SU-DHL-6 (cell line): ENCODE results near the gene SLC6A3.
"Not testable (repeated sequence)": the region's sequence is repeated elsewhere in the genome, so short reads cannot be mapped to it uniquely, and the experiment has no call there.

Source experiments
- H2AFZ ChIP-seq: fragments of 200-600 bp; sonication (generic); 2 replicates; pipeline ENCODE4 v1.6.1; 2014; ENCODE audit warnings: low read depth, mild to moderate bottlenecking, moderate library complexity, mixed read lengths, antibody characterized with exemption, low read length; ENCODE audit not compliant: severe bottlenecking
- H3F3A ChIP-seq: fragments of 200-600 bp; shearing (Covaris generic); 2 replicates; pipeline ENCODE4 v1.6.0; 2016; ENCODE audit warnings: antibody characterized with exemption, mild to moderate bottlenecking; ENCODE audit not compliant: insufficient read depth
- H3K27ac ChIP-seq: fragments of 200-600 bp; sonication (generic); 2 replicates; pipeline ENCODE4 v1.5.1; 2016; ENCODE audit warnings: low read depth, mild to moderate bottlenecking, low read length, moderate library complexity, mixed read lengths
- H3K27me3 ChIP-seq: fragments of 200-600 bp; sonication (generic), shearing (Covaris generic); 2 replicates; pipeline ENCODE4 v1.6.0; 2014; ENCODE audit warnings: mild to moderate bottlenecking, low read length
- H3K36me3 ChIP-seq: fragments of 200-600 bp; sonication (generic); 2 replicates; pipeline ENCODE4 v1.6.1; 2014; ENCODE audit warnings: mild to moderate bottlenecking, low read length, mixed read lengths
- H3K4me2 ChIP-seq: fragments of 300-600, 200-600 bp; shearing (Covaris generic), sonication (generic); 2 replicates; pipeline ENCODE4 v1.6.0; 2014; ENCODE audit warnings: low read length, low read depth, mild to moderate bottlenecking; ENCODE audit not compliant: poor library complexity, severe bottlenecking
- H3K4me3 ChIP-seq: fragments of 200-600 bp; sonication (generic); 2 replicates; pipeline ENCODE4 v1.5.1; 2014; ENCODE audit warnings: antibody characterized with exemption, low read length, mild to moderate bottlenecking, mixed read lengths; ENCODE audit not compliant: insufficient read depth, poor library complexity, severe bottlenecking
- H3K79me2 ChIP-seq: fragments of 200-600 bp; sonication (generic); 2 replicates; pipeline ENCODE4 v1.6.1; 2014; ENCODE audit warnings: mild to moderate bottlenecking, low read length, moderate library complexity; ENCODE audit not compliant: insufficient read depth
- H3K9ac ChIP-seq: fragments of 200-600 bp; sonication (generic); 2 replicates; pipeline ENCODE4 v1.7.0; 2014; ENCODE audit warnings: mild to moderate bottlenecking, low read length
- H3K9me2 ChIP-seq: fragments of 200-600 bp; sonication (generic); replicated peaks from 2 replicates; pipeline ENCODE4 v1.6.1; 2014; ENCODE audit warnings: low read length; ENCODE audit not compliant: insufficient read depth
- H3K9me3 ChIP-seq: fragments of 200-600 bp; sonication (generic); 2 replicates; pipeline ENCODE4 v1.6.1; 2014; ENCODE audit warnings: low read length, mixed read lengths; ENCODE audit not compliant: insufficient read depth
- H4K20me1 ChIP-seq: fragments of 200-600 bp; sonication (generic); 2 replicates; pipeline ENCODE4 v1.6.1; 2014; ENCODE audit warnings: low read depth, mild to moderate bottlenecking, antibody characterized with exemption, low read length, moderate library complexity, mixed read lengths
- CTCF ChIP-seq: fragments of 200-600 bp; sonication (generic); IDR thresholded peaks from one replicate; pipeline ENCODE4 v1.5.1; 2017; ENCODE audit warnings: antibody characterized with exemption, mild to moderate bottlenecking, low read length, moderate library complexity; ENCODE audit not compliant: insufficient read depth, poor library complexity, severe bottlenecking
- EZH2phosphoT487 ChIP-seq: fragments of 200-600 bp; sonication (generic), shearing (Covaris generic); conservative IDR thresholded peaks from 2 replicates; pipeline ENCODE4 v1.6.1; 2018; ENCODE audit warnings: mild to moderate bottlenecking, antibody characterized with exemption, low read length, moderate library complexity, mixed read lengths

The SLC6A3 gene

GRCh38 chr5:1360861-1361260, 84.4 kb downstream of the SLC6A3 start:
- Histone ChIP-seq H3K79me2 (no peaks in the 10 kb centered on the region), H3F3A (no peaks in the 10 kb centered on the region), H3K9ac (no peak overlapping the region), H3K4me3 (no peak overlapping the region), H3K9me3 (no peaks in the 10 kb centered on the region), H4K20me1 (no peaks in the 10 kb centered on the region), H3K4me2 (no peak overlapping the region), H3K9me2 (no peaks in the 10 kb centered on the region), H3K27ac (no peak overlapping the region), H2AFZ (no peak overlapping the region), H3K27me3 (no peaks in the 10 kb centered on the region), H3K36me3 (no peaks in the 10 kb centered on the region)
- no peak for TF ChIP-seq EZH2phosphoT487
- no peak for TF ChIP-seq CTCF

GRCh38 chr5:1360367-1360766, 84.9 kb downstream of the SLC6A3 start:
- H3K79me2 ChIP-seq, H3K4me2 ChIP-seq, H3K27ac ChIP-seq, H3K36me3 ChIP-seq, H3K27me3 ChIP-seq, H3K4me3 ChIP-seq, H3K9ac ChIP-seq, H3F3A ChIP-seq, H3K9me3 ChIP-seq, H3K9me2 ChIP-seq, H2AFZ ChIP-seq, H4K20me1 ChIP-seq: not testable (repeated sequence)

- H3F3A ChIP-seq, result no peaks in the 10 kb centered on the region
- H3K9ac ChIP-seq, result no peak overlapping the region
- no peak overlapping the region for H2AFZ ChIP-seq
- no peak overlapping the region for H3K27ac ChIP-seq
- H3K79me2 ChIP-seq, result no peaks in the 10 kb centered on the region
- no peak overlapping the region for H3K4me3 ChIP-seq
- no peaks in the 10 kb centered on the region for H3K27me3 ChIP-seq
- no peak for TF ChIP-seq CTCF
- no peak for TF ChIP-seq EZH2phosphoT487
- H3K36me3 ChIP-seq, result no peaks in the 10 kb centered on the region
- H4K20me1 ChIP-seq, result no peaks in the 10 kb centered on the region
- no peaks in the 10 kb centered on the region for H3K9me3 ChIP-seq
- H3K4me2 ChIP-seq, result no peak overlapping the region
- no peaks in the 10 kb centered on the region for H3K9me2 ChIP-seq
Observed at GRCh38 chr5:1359713-1360112, 85.5 kb downstream of the SLC6A3 start.

GRCh38 chr5:1359031-1359645, 86.1 kb downstream of the SLC6A3 start:
- no peaks in the 10 kb centered on the region for H3K36me3 ChIP-seq
- H3K9ac ChIP-seq, result no peak overlapping the region
- no peaks in the 10 kb centered on the region for H3K27me3 ChIP-seq
- H3K4me3 ChIP-seq, result no peak overlapping the region
- no peak overlapping the region for H3K4me2 ChIP-seq
- no peak overlapping the region for H3K27ac ChIP-seq
- no peaks in the 10 kb centered on the region for H3F3A ChIP-seq
- H3K9me2 ChIP-seq, result no peaks in the 10 kb centered on the region
- H3K9me3 ChIP-seq, result no peaks in the 10 kb centered on the region
- H2AFZ ChIP-seq, result no peak overlapping the region
- H3K79me2 ChIP-seq, result no peaks in the 10 kb centered on the region
- no peaks in the 10 kb centered on the region for H4K20me1 ChIP-seq
- TF ChIP-seq CTCF (no peak), EZH2phosphoT487 (no peak)
